ENCODE results near the gene JAKMIP3.

DNA sequence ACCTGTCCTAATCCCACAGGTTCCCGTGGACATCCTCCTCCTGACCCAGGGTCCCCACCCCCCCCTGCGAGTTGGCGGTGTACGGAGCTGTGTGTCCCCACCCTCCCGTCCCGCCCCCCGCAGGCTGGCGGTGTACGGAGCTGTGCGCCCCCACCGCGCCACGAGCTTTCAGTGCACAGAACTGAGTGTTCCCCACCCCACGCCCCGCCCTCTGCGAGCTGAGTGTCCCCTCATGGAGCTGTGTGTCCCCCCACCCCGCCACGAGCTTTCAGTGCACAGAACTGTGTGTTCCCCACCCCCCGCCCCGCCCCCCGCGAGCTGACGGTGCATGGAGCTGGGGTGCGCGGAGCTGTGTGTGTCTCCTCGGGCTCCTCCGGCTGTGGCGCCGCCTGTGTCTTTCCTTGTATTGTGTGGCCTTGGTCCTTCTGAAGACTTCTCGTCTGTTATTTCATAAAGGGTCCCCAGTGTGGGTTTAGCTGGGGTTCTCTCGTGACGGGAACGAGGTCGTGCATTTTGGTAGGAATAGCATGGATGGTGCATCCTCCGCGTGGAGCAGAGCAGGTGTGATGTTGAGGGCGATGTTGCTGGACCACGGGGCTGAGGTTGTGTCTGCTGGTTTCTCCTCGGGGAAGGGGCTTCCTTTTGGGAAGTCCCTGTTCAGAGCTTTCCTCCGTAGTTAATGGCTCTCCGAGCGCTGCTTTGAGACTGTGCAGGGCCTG, 18.0 kb upstream of the JAKMIP3 start:
- TF ChIP-seq, protein P1, sequence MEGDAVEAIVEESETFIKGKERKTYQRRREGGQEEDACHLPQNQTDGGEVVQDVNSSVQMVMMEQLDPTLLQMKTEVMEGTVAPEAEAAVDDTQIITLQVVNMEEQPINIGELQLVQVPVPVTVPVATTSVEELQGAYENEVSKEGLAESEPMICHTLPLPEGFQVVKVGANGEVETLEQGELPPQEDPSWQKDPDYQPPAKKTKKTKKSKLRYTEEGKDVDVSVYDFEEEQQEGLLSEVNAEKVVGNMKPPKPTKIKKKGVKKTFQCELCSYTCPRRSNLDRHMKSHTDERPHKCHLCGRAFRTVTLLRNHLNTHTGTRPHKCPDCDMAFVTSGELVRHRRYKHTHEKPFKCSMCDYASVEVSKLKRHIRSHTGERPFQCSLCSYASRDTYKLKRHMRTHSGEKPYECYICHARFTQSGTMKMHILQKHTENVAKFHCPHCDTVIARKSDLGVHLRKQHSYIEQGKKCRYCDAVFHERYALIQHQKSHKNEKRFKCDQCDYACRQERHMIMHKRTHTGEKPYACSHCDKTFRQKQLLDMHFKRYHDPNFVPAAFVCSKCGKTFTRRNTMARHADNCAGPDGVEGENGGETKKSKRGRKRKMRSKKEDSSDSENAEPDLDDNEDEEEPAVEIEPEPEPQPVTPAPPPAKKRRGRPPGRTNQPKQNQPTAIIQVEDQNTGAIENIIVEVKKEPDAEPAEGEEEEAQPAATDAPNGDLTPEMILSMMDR (IDR thresholded peaks at IDR 0.05) = no peak
- no peak for TF ChIP-seq POLR2A (IDR thresholded peaks at IDR 0.05)
